ENCODE data around the gene OSBPL1A.
A peak's percentile ranks its signal among the peaks of the same experiment; 100 is the strongest.
"Not testable (repeated sequence)": the region's sequence is repeated elsewhere in the genome, so short reads cannot be mapped to it uniquely, and the experiment has no call there.

OSBPL1A gene

GRCh38 chr18:24157855-24158254 is 239.8 kb downstream of the OSBPL1A start:
- TF ChIP-seq CTCF (IDR thresholded peaks at IDR 0.05; ENCODE audit: low read depth, low read length), result no peak
- Histone ChIP-seq H3K36me3 (no peaks in the 10 kb centered on the region), H3K9me3 (no peaks in the 10 kb centered on the region), H3K27me3 (no peaks in the 10 kb centered on the region), H3K4me3 (ENCODE audit: low read depth, low read length) (no peak overlapping the region), H3K4me1 (no peaks in the 10 kb centered on the region)
- no peak for DNase-seq

- Histone ChIP-seq H3K9me3 (no peaks in the 10 kb centered on the region), H3K4me1 (no peaks in the 10 kb centered on the region), H3K4me3 (ENCODE audit: low read depth, low read length) (no peak overlapping the region), H3K36me3 (no peaks in the 10 kb centered on the region), H3K27me3 (no peaks in the 10 kb centered on the region)
- TF ChIP-seq CTCF (IDR thresholded peaks at IDR 0.05; ENCODE audit: low read depth, low read length), result no peak
- no peak for DNase-seq
These were observed 244.2 kb downstream of the OSBPL1A start for GRCh38 chr18:24153397-24153796.

- not testable (repeated sequence) for H3K9me3 ChIP-seq, H3K27me3 ChIP-seq, DNase-seq
These were observed 248.0 kb downstream of the OSBPL1A start for GRCh38 chr18:24149591-24149990.

GRCh38 chr18:24142376-24142775 is 255.2 kb downstream of the OSBPL1A start:
- Histone ChIP-seq H3K4me1 (no peaks in the 10 kb centered on the region), H3K27me3 (no peaks in the 10 kb centered on the region), H3K36me3 (no peaks in the 10 kb centered on the region), H3K9me3 (no peaks in the 10 kb centered on the region), H3K4me3 (ENCODE audit: low read depth, low read length) (no peak overlapping the region)
- DNase-seq, result no peak
- no peak for TF ChIP-seq CTCF (IDR thresholded peaks at IDR 0.05; ENCODE audit: low read depth, low read length)

More at GRCh38 chr18:24149591-24149990, 248.0 kb downstream of the OSBPL1A start:
- not testable (repeated sequence) for H3K4me1 ChIP-seq; H3K4me3 ChIP-seq (ENCODE audit: low read depth, low read length); H3K36me3 ChIP-seq

GRCh38 chr18:24140697-24141096 is 256.9 kb downstream of the OSBPL1A start:
- H3K4me3 ChIP-seq (ENCODE audit: low read depth, low read length), result no peak overlapping the region
- no peaks in the 10 kb centered on the region for H3K27me3 ChIP-seq
- DNase-seq, result no peak
- H3K36me3 ChIP-seq, result no peaks in the 10 kb centered on the region
- H3K4me1 ChIP-seq, result no peaks in the 10 kb centered on the region
- TF ChIP-seq CTCF (IDR thresholded peaks at IDR 0.05; ENCODE audit: low read depth, low read length), result no peak
- no peaks in the 10 kb centered on the region for H3K9me3 ChIP-seq

GRCh38 chr18:24138789-24139616 is 258.6 kb downstream of the OSBPL1A start, which contains the start of gene CABYR:
Gene CABYR (plus strand): TSS chr18:24139062. CDS start chr18:24143115, 4,053 bp downstream.
- no peaks in the 10 kb centered on the region for H3K4me1 ChIP-seq
- H3K27me3 ChIP-seq, result no peaks in the 10 kb centered on the region
- H3K4me3 ChIP-seq (ENCODE audit: low read depth, low read length), result peak within 1 kb of the TSS; percentile 65
- TF ChIP-seq CTCF (IDR thresholded peaks at IDR 0.05; ENCODE audit: low read depth, low read length), result no peak
- no peaks in the 10 kb centered on the region for H3K9me3 ChIP-seq
- peak; percentile 80 for DNase-seq
- no peaks in the 10 kb centered on the region for H3K36me3 ChIP-seq
